OCI-M2 (cell line): ENCODE measurements around the gene RSPH4A.
"Not testable (repeated sequence)": the region's sequence is repeated elsewhere in the genome, so short reads cannot be mapped to it uniquely, and the experiment has no call there.

ENCODE experiments used
- DNase-seq: peaks from one replicate; lab custom pipeline; 2025; ENCODE audit not compliant: unreplicated experiment; lab: John Stamatoyannopoulos, UW

Gene RSPH4A

GRCh38 chr6:116615937-116616736 lies at the start of gene RSPH4A:
Gene RSPH4A, plus strand, starts transcription at chr6:116616479. Its CDS starts 145 bp downstream, at chr6:116616624.
- DNase-seq = peak; percentile 64

GRCh38 chr6:116568111-116568510 lies 48.2 kb upstream of the RSPH4A start:
- DNase-seq = no peak

GRCh38 chr6:116568821-116569755 lies 47.2 kb upstream of the RSPH4A start:
- DNase-seq = no peak

- peak; percentile 82 for DNase-seq
These were observed 45.2 kb upstream of the RSPH4A start, which contains the start of gene RWDD1 for GRCh38 chr6:116570856-116571682. Gene RWDD1, plus strand, starts transcription at chr6:116571504. Its CDS starts 79 bp downstream, at chr6:116571583.

GRCh38 chr6:116571683-116572000 lies 44.6 kb upstream of the RSPH4A start:
- DNase-seq = no peak

GRCh38 chr6:116572162-116572561 lies 44.1 kb upstream of the RSPH4A start:
- DNase-seq = no peak

GRCh38 chr6:116575227-116575626 lies 41.1 kb upstream of the RSPH4A start:
- DNase-seq = no peak

GRCh38 chr6:116577486-116577885 lies 38.8 kb upstream of the RSPH4A start:
- DNase-seq = no peak

GRCh38 chr6:116578335-116578734 lies 37.9 kb upstream of the RSPH4A start:
- DNase-seq = no peak

GRCh38 chr6:116579143-116579542 lies 37.1 kb upstream of the RSPH4A start:
- no peak for DNase-seq

- DNase-seq = no peak
These were observed 36.1 kb upstream of the RSPH4A start for GRCh38 chr6:116580198-116580597.

- DNase-seq = no peak
These were observed 30.0 kb upstream of the RSPH4A start for GRCh38 chr6:116586276-116586675.

- no peak for DNase-seq
These were observed 29.5 kb upstream of the RSPH4A start for GRCh38 chr6:116586738-116587137.

- DNase-seq = no peak
These were observed 21.0 kb upstream of the RSPH4A start for GRCh38 chr6:116595247-116595646.

- no peak for DNase-seq
These were observed 19.5 kb upstream of the RSPH4A start for GRCh38 chr6:116596815-116597214.

GRCh38 chr6:116603916-116604315 lies 12.4 kb upstream of the RSPH4A start:
- not testable (repeated sequence) for DNase-seq

GRCh38 chr6:116604868-116605267 lies 11.4 kb upstream of the RSPH4A start:
- not testable (repeated sequence) for DNase-seq

- no peak for DNase-seq
These were observed 10.3 kb upstream of the RSPH4A start for GRCh38 chr6:116605935-116606334.

GRCh38 chr6:116611056-116611455 lies 5.2 kb upstream of the RSPH4A start:
- DNase-seq = no peak

- no peak for DNase-seq
These were observed 416 bp downstream of the RSPH4A start for GRCh38 chr6:116616737-116617053.
